Measurements from ENCODE around the gene LRRC74A. TPM values are rescaled to one million over a fixed set of nuclear protein-coding genes. Genes with fewer than 3 reads are reported as not detected.

LRRC74A gene
- total RNA-seq, 1 donor from 2014 or later = not detected

DNA sequence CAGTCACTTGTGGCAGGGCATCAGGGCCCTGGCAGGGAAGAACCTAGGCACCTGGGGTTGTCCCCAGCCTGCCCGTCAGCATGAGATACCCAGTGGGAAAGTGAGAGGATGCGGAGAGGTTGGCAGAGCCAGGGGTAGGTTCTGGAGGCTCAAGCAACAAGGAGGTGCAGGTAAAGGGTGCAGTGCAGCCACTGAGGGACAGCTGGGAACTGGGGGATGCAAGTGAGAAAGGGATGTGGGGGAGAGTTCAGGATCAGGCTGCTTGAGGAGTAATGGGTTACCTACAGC is 46.2 kb upstream of the LRRC74A start:
- peaks cover 2% of the 10 kb centered on the region for H3K27me3 ChIP-seq (ENCODE audit: control insufficient read depth, insufficient read depth, low read length)
- no peak overlapping the region for H3K4me3 ChIP-seq (ENCODE audit: low read depth, low read length)
- FAIRE-seq (no peak), DNase-seq (ENCODE audit: low read depth) (no peak)
- peaks cover 1% of the 10 kb centered on the region for H3K36me3 ChIP-seq (ENCODE audit: control insufficient read depth, insufficient read depth, low read length)
- TF ChIP-seq, protein P1, sequence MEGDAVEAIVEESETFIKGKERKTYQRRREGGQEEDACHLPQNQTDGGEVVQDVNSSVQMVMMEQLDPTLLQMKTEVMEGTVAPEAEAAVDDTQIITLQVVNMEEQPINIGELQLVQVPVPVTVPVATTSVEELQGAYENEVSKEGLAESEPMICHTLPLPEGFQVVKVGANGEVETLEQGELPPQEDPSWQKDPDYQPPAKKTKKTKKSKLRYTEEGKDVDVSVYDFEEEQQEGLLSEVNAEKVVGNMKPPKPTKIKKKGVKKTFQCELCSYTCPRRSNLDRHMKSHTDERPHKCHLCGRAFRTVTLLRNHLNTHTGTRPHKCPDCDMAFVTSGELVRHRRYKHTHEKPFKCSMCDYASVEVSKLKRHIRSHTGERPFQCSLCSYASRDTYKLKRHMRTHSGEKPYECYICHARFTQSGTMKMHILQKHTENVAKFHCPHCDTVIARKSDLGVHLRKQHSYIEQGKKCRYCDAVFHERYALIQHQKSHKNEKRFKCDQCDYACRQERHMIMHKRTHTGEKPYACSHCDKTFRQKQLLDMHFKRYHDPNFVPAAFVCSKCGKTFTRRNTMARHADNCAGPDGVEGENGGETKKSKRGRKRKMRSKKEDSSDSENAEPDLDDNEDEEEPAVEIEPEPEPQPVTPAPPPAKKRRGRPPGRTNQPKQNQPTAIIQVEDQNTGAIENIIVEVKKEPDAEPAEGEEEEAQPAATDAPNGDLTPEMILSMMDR (IDR thresholded peaks at IDR 0.05; ENCODE audit: insufficient read depth, low read length, severe bottlenecking) = no peak

DNA sequence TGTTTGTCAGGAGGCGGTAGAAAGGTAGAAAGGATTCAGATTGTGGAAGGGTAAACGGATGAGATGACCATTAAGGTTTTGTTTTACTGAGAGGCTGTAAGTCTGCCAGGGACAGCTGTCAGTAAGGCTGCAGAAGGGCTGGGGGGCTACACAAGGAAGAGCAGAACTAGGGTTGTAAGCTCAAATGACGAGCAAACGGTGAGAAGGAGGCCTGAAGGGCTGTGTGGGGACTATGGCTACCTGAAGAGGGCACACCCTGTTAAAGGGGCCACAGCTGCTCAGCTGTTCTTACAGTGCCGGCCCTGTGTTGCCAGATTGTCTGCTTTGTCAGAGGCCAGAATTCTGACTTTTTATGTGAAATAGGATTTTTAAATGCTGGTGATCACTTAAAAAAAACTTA is 45.8 kb upstream of the LRRC74A start:
- H3K36me3 ChIP-seq (ENCODE audit: control insufficient read depth, insufficient read depth, low read length) = peaks cover 1% of the 10 kb centered on the region
- FAIRE-seq (no peak), DNase-seq (ENCODE audit: low read depth) (no peak)
- no peak overlapping the region for H3K4me3 ChIP-seq (ENCODE audit: low read depth, low read length)
- TF ChIP-seq, protein P1 (IDR thresholded peaks at IDR 0.05; ENCODE audit: insufficient read depth, low read length, severe bottlenecking) = no peak
- peaks cover 2% of the 10 kb centered on the region for H3K27me3 ChIP-seq (ENCODE audit: control insufficient read depth, insufficient read depth, low read length)

DNA sequence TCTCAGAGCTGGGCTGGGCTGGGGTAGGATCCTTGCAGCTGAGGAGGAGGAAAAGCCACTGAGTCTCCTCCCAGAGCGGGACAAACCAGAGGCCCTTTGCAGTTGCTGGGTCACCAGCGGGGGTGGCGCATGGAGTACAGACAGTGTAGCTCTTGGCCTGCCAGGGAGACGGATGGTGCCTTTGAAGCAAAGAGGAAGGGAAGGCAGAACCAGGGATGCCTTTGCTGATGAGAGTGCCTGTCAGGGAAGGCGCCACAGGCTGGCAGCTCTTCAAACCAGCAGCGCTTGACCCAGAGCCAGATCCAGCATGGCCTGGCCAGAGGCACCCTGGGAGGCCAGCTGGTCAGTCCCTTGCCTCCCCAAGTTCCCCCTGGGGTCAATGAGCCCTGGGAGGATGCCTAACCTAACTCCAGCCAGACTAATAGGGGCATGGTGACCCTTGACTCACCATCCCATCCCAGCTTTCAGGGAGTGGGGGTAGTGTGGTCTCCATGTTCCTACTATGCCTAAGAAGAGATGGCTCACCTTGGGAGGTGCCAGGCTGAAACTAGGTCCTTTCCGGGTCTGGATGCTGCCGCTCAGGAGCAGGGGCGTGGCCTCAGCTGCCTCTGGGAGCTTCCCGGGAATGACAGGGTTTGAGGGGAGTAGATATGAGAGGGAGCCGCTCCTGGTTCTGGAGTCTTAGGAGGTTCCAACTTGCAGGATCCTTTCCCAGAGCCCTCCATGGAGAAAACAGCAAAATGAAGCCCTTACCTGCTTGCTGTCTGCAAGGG is 45.1 kb upstream of the LRRC74A start:
- Histone ChIP-seq H3K4me3 (ENCODE audit: low read depth, low read length) (no peak overlapping the region), H3K36me3 (ENCODE audit: control insufficient read depth, insufficient read depth, low read length) (peaks cover 1% of the 10 kb centered on the region), H3K27me3 (ENCODE audit: control insufficient read depth, insufficient read depth, low read length) (peaks cover 2% of the 10 kb centered on the region)
- DNase-seq (ENCODE audit: low read depth) (no peak), FAIRE-seq (no peak)
- TF ChIP-seq, protein P1 (IDR thresholded peaks at IDR 0.05; ENCODE audit: insufficient read depth, low read length, severe bottlenecking) = no peak

DNA sequence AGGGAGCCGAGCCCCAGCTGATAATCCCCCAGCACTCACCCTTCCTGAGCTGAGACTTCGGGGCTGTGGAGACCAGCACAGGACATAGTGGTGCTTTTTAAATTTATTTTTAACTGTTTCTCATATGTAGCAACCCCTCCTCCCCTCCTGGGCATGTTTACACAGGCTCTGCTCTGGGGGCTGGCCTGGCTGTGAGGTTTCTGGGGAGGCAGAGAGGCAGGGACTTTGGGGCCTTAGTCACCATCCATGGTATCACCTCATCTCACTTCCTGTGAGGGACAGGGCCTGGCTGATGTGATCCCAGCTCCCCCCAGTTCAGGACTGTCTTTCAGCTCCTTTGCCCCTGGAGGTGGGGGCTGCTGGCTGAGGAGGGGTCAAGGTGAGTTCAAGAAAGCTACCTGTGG is 44.6 kb upstream of the LRRC74A start:
- DNase-seq (ENCODE audit: low read depth) = peak; percentile 19
- peaks cover under 1% of the 10 kb centered on the region for H3K27me3 ChIP-seq (ENCODE audit: control insufficient read depth, insufficient read depth, low read length)
- FAIRE-seq = no peak
- H3K36me3 ChIP-seq (ENCODE audit: control insufficient read depth, insufficient read depth, low read length) = peaks cover 1% of the 10 kb centered on the region
- TF ChIP-seq, protein P1 (IDR thresholded peaks at IDR 0.05; ENCODE audit: insufficient read depth, low read length, severe bottlenecking) = no peak
- no peak overlapping the region for H3K4me3 ChIP-seq (ENCODE audit: low read depth, low read length)

DNA sequence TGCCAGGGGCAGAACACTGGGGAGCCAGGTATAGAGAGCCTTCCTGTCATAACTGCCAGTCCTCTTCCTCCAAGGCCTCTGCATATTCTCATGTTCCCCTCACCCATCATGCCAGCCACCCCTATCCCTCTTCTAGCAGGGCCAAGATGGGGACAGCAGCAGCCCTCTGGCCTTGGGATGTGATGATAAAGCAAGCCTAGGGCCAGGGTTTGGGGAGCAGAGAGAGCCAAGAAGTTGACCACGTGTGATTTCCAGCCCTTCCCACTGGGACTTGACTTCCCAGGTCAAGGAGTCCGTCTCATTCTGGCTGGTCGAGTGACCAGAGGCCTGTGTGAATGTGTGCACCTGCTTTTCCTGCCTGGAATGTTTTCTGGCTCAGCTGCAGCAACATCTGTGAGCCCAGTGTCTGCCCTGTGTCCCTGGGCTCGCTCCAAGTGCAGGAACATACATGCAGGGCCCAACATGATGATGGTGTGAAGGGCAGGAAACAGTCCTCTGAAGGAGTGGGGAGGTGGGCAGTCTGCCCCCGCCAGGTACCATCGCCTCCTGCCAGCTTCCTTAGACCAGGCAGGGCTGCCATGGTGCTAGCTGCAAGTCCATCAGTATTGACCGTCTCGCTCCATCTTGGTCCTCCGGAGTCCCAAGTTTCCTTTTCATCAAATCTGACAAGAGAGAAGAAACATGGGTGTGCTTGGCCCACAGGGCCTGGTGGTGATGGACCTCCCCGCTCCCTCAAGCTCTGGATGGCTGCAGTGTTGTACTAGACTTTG is 43.9 kb upstream of the LRRC74A start:
- TF ChIP-seq, protein P1 (IDR thresholded peaks at IDR 0.05; ENCODE audit: insufficient read depth, low read length, severe bottlenecking) = no peak
- H3K4me3 ChIP-seq (ENCODE audit: low read depth, low read length) = no peak overlapping the region
- FAIRE-seq (peak; percentile 76), DNase-seq (ENCODE audit: low read depth) (no peak)
- H3K27me3 ChIP-seq (ENCODE audit: control insufficient read depth, insufficient read depth, low read length) = no peaks in the 10 kb centered on the region
- H3K36me3 ChIP-seq (ENCODE audit: control insufficient read depth, insufficient read depth, low read length) = peaks cover 1% of the 10 kb centered on the region
